Hematopoietic multipotent progenitor cell treated with erythropoietin and hydrocortisone succinate and interleukin-3 and kit ligand, for 6 days (in vitro differentiated cells): ENCODE results near the gene KIF6.

ENCODE experiments used
- DNase-seq: peaks from one replicate; pipeline ENCODE4 v3.0.0-alpha.2; 2015

The KIF6 gene

DNA sequence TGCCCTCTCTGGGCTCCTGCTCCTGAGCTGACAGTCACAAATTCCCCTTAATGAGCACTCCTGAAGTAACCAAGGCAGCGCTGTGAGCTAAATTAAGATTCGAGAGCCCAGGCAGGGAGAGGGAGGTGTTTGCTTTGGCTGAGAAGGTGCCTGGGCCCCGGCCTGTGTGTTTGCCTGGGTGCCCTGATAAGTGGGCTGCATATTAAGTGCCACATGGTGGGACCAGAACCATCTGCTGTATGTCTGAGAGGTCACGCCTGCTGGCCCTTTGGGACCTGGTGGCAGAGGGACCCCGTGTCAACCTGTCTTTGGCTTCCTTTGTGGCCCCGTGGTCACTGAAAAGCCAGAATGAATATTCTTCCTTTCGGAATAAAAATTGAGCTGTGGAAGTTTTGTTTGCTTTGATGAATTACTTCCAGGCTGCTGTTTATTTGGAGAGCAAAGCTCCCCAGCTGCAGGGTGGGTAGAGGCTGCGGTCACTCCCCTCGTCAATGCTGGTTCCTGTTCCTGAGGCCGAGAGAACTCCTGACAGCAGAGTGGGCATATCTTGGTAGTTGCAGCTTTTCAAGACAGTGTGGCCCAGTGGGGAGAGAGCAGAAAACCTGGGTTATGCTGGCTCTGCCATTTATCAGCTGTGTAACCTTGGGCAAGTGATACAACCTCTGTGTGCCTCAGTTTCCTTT is 385.2 kb downstream of the KIF6 start:
- peak; percentile 35 for DNase-seq

DNA sequence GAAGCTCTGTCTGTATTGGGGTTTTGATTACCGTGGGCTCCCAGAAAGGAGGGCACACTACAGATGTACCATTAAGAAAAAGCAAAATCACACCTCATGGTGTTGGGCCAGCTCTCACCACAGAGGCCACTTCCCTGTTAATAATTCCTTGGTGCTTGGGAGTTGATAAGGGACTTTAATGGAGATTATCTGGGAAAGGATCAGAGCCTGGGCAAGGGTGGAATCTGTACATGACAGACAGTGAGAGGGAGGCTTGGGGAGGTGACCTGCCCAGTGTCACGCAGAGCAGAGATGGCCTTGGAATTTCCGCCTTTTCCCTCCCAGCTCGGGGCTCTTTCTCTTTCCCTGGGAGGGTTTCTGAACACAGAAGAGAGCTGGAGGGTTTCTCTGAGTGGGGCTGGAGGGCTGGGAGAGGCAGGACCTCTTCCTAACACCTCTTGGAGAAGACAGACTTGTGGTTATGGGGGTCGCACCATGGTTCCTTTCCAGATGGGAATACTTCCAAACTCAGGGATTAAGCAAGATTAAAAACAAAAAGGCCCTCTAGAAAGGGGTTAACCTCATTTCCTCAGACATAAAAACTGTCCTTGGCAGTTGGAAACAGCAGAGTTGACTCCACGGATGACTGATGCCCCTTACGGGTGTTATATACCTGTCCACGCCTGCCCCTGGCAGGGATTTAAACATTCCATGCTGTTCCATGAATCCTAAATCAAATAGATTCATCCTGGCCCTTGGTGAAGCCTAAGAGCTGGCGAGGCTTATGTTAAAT is 385.9 kb downstream of the KIF6 start:
- DNase-seq, result no peak

DNA sequence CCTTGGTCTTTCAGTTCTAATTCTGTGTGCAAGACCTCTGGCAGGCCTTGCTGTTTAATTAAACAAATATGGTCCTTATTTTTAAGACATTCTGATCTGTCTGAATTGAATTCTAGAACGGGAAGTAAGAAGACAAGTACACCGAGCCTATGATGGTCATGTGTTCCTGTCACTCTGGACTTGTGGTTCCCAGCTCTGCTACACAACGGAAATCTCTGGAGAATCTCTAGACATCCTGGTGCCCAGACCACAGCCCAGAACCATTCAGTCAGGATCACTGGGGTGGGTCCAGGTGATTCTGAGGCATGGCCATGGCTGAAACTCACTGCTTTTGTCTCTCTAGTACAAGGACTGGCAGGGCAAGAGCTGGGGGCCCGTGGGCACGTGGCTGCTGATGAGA is 386.8 kb downstream of the KIF6 start:
- DNase-seq, result peak; percentile 47

DNA sequence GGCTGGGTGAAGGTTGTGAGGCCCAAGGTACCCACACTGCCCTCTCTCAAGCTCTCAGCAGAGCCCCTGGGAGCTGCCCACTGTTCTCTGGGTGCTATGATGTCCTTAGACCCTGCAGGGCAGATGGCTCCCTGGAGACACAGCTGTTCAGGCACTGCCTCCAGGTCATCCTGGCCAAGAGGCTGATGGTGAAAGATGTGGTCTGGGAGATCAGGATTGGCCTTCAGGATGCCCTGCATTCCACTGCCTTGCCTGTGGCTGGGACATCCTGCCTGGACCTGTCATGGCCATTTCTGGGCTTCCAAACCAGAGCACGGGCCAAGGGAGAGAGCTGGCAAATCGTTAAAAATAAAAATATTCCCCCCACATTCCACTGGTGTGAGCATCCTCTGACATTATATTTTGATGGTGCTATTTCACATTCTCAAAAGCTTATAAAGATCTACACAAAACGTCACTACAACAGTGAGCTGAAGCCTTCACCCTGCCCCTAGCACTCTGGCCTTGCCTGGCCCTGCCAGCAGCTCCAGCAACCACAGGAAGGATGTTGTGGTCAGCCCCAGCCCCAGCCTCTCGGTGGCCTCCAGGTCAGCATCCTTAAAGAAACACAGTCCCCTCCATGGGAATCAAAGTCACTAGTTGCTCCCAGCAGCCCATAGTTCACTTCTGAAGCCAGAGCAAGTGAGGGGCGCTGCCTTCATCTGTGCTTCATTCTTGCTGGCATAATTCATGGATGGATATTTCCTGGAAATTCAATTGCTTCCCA is 389.2 kb downstream of the KIF6 start:
- peak; percentile 68 for DNase-seq

DNA sequence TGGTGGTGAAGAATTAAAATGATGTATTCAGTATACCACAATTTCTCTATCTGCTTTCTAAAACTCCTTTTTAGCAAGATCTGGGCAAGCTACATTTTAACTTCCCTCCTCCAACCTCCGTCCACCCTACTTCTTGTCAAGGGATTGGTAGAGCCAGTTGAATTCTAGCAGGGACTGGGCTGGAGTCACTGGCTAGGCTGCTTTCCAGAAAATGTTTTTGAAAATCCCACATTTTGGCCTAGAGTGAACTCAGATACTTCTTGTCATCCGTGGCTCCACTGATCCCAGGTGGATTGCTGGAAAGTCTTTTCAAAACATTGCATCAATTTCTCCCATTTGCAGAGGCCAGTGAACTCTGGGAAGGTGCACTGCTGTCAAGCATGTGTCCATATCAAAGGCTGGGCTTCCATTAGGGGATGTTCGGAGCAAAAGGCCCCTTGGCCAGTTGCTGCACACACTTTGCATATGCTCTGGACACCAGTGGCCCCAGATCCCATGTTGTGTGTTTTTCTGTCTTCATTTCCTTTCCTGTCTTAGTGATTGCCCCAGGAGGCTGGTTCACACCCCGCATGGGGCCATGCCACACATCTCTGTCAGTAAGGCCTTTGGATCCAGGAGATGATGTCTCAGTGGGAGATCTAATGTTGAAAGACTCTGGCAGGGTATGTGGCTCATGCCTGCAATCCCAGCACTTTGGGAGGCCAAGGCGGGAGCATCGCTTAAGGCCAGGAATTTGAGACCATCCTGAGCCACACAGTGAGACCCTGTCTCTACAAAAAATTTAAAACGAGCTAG is 391.4 kb downstream of the KIF6 start:
- no peak for DNase-seq

DNA sequence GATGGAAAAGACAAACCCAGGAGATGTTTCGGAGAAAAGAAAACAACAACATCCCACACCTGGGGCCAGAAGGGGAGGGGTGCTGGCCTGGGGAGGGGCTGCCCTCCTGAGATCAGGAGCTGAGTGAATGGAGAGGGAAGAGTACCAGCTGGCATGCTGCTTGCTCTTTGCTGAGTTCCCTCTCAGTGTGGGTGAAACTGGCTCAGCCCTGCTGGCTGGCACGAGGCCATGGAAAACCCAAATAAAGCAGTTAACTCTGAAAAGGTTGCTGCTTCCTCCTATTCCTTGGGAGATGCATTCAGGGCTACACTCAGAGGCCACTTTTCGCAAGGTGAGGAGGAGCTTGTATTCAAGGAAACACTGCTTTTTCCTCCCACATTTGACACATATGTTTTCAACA is 394.7 kb downstream of the KIF6 start:
- DNase-seq, result peak; percentile 32

DNA sequence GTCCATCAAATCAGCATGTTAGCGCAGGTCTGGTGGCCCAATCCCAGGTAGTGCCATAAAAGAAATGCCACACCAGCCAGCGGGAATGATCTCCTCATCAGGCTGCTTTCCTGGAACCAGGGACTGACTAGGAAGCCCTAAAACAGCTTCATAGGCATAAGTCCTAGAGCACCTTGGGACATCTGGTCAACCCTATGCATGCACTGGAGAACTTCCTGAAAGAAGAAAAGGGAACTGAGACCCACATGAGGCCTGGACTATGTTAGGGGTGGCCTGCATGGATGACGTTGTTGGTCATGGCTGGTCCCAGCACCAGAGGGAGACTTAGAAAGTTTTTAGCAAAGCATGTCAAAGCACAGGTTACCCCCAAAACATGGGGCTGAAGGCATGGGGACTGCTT is 395.2 kb downstream of the KIF6 start:
- DNase-seq, result peak; percentile 50

DNA sequence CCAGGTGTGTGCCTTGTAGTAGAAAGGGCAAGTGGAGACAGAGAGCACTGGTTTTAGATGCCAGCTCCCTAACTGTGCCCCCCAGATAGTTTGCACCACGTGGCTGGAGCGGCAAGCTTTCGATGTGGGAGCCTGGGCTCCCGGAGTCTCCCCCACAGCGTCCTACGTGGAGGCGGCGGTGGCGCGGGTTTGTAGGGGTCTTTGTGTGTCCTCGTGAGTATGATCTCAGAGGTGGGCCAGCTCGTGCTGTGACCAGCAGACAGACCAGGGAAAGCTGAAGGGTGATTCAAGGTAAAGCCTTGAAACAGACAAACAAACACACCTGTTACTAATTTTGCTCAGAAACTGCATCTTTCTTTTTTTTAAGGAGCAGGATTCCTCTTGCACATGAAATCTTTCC is 397.1 kb downstream of the KIF6 start:
- DNase-seq, result no peak

DNA sequence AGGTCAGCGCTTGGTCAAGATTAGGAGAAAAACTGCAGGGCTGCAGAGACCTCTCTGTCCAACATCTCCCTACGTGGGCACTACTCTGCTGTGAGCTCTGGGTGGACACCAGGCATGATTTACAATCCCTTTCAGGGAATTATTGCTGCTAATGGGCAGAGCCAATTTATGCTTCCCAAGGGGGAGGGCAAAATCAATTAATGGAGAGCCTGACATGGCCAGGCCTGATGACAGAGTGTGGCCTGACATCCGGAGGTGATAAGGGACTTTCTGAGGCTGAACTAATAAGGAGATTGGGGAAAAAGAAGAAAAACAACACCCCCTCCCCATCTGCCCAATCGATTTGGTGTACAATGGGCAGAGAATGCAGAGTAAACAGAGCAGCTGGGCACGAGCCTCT is 397.7 kb downstream of the KIF6 start:
- no peak for DNase-seq

DNA sequence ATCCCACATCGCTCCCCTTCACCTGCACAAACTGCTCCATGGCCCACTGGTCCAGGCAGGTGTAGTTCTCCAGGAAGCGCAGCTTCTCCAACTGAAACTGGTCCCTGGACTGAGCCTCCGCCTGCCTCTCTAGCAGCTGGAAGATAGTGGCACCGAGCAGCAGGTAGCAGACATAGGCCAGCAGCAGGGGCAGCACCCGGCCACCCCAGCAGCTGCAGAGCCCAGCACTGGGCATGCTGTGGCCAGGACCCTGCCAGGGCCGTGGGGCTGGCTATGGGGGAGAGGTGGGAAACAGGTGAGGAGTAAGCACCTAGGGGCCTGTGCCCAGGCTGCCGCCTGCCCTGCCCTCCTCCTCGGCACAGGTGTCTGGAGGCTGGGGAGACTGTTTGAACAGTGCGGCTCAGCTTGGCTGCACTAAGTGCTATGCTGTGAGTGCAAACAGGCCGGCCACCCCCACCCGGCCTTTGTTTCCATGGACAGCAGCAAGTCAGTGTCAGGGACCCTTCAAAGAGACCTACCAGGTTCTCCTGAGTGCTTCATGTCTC is 402.8 kb downstream of the KIF6 start, which contains the start of gene KCNK16:
TSS of gene KCNK16 (minus strand) at position 397 of the 545 bp plus-strand sequence. CDS start at position 235, 162 bp downstream.
- no peak for DNase-seq

DNA sequence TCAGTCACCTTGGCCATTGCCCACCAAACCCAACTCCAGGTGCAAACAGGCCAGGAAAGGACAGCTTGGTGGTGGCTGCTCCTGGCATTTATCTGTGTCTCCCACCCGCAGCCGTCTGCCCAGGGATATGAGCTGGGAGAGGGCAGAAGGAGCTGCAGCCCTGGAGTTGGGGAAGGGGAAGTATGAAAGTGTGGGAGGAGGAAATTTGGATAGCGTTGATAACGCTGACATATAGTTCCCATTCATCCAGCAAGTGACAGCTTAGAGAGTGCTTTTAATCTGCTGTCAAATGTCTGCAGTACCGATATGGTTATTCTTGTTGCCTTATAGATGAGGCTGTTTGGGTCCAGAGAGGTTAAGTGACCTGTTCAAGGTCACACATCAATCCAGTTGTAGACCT is 403.4 kb downstream of the KIF6 start:
- no peak for DNase-seq

DNA sequence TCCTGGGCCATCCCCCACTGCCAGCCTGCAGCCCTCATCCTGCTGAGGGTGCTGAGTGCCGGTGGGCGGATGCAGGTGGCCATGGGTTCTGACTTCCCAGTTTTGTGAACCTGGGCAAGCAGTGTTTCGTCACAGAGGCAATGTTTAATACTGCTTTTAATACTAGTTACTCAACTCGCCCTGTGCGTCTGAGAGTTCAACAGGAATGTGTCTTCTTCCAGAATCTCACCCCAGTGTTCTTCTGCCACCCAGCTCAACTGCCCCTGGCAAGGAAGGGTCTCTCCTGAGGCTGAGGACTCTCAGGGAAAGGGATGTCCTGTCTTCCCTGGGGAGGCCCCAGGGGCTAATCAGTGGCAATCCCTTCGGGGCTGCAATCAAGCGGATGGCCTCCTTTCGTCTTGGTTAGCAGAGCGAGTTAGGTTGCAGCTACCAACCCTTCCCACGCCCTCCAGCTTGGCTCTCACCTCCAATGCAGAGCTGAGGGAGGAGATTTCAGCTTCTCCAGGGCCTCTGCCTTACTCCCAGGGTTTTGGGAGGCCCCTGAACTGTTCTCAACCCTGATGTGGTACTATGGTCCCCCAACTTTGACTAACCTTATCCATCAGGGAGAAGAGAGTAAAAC is 404.7 kb downstream of the KIF6 start:
- no peak for DNase-seq

DNA sequence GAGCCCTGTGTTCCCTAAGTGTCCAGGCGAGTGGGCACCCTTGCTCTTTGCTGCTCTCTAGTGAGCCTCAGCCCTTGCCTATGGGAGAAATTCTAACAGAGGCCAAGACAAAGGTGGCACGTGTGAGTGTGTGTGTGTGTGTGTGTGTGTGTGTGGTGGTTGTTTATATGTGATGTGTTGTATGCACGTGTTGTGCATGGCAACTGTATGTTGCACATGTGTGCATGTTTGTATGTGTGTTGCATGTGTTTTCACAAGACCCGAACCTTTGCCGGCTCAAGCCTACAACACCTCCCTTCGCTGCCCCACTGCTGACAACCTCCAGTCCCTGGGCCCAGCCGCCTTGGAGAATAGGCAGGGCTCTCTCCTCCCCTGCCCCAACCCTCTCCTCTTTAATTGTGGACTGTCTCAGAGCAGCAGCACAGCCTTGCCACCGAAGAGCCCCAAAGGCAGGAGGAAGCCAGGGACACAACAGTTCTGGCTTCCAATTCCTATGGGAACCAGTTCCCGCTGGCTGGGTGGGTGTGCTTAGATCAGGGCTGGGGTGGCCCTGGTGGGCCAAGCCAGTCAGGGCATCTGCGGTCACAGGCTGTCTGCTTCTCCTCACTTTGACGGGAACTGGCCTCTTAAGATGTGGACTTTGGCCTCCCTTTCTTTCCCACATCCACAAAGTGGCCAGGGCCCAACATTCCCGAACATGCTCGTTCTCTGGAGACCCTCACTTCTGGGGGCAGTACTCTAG is 405.4 kb downstream of the KIF6 start:
- DNase-seq, result no peak

DNA sequence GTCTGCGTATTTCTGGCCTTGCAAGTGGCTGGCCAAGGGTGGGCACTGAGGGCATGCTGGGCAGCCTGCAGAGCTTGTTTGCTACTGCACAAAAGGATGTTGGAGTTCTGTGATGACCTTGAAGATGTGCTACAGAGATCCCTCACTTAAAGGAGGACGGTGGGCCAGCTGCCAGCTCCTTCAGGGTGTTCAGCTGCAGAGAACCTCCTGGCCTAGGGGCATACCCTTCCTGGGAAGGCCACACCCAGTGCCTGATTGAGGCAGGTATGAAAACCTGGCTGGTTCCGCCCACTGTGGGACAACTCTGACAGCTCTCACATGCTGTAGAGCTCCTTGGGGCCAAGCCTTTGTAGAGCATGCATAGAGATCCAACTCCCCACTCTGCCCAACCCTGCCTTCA is 408.0 kb downstream of the KIF6 start:
- no peak for DNase-seq

DNA sequence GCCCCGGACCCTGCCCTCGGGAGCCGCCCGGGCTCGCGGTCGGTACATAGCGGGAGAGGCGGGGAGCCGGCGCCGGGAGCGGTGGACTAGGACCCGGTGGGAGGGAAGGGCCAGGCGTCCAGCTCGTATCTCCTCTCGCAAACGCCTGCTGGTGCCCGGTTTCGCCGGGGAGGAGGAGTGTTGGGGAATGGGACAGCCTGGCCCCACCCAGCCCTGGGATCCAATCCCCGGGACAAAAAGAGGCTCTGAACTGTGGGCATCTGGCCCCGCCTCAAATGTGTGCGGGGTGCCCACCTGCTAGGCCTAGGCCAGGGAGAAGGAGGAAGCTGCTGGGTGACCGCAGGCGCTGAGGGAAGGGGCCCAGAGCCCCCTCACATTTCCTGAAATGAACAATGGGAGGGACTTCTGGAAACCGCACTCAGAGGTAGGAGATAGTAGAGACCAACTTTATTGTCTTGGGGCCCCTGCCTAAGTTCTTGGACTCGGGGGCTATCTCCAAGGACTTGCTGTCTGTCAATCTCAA is 410.9 kb downstream of the KIF6 start, which contains the start of gene KCNK17:
TSS of gene KCNK17 (minus strand) at position 147 of the 523 bp plus-strand sequence. CDS start at position 48, 99 bp downstream.
- peak; percentile 55 for DNase-seq

DNA sequence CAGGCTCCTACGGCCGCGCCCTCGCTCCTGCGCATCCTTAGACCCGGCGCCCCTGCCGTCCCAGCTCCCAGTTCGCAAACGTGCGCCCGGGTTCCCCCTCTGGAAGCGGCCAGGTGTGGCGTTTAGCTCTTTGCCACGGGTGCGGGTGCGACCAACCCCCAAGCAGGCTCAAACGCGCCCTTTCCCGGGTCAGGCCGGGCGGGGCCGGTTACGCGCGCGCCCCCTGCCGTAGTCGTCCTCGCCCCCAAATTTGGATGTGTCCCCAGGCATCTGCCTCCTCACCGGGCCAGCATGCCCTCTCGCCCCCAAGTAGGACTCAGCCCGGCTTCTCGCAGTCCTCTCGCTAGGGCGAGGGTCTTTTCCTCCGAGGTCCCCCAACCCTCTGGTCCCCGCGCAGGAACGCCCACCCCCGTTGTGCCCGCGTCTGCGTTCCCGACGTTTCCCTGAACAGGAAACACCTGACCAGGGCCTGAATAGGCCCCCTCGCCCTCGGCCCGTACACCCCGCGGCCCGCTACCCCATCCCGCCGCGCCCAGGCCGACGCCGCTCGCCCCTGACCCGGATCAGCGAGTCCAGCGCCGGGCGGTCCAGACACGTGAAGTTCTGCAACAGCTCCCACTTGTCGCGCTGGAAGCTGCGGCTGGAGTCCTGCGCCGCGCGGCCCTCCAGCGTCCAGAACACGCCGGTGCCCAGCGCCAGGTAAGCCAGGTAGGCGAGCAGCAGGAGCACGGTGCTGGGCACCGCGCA is 411.5 kb downstream of the KIF6 start:
- no peak for DNase-seq

DNA sequence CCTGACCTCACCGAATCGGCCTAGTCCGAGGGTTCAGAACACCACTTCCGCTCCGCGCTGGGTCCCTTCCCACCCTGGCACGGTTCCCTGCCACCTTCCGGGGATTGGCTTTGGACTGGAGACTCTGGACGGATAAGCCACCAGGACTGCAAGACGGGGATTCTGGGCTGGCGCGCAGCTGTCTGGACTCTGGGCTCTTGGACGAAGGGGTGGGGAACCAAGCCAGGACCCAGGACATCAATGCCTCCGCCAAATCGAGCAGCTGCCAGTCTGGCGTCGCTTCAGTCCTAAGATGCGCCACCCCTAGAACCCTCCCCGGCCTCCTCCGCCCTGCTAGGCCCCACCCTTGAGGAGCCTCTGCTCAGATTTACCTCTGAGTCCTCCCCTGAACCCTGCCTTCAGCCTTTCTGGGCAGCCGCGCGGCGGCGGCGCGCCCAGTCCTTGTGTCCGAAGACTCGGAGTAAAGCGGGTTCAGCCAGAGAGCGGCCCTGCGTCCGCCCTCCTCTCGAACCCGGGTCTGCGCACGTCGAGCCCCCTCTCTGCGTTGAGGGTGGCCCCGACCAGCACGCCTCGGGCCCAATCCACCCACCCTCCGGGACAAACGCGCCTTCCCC is 412.2 kb downstream of the KIF6 start:
- no peak for DNase-seq

DNA sequence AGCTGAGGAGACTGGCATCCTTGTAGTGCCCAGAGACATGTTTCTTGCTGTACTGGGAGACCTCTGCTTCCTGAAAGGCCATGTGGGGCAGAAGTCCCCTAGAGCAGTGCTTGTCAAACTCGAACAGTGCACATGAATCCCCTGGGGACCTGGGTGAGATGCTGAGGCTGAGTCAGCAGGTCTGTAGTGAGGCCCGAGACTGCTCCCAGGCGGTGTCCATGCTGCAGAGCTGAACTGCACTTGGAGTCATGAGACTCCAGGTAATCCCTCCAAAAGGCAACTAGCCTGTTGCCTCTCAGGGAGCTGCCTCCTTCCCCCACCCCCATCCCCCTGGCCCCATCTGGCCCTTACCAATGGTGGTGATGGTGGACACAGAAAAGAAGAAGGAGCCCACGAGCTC is 414.7 kb downstream of the KIF6 start:
- no peak for DNase-seq

DNA sequence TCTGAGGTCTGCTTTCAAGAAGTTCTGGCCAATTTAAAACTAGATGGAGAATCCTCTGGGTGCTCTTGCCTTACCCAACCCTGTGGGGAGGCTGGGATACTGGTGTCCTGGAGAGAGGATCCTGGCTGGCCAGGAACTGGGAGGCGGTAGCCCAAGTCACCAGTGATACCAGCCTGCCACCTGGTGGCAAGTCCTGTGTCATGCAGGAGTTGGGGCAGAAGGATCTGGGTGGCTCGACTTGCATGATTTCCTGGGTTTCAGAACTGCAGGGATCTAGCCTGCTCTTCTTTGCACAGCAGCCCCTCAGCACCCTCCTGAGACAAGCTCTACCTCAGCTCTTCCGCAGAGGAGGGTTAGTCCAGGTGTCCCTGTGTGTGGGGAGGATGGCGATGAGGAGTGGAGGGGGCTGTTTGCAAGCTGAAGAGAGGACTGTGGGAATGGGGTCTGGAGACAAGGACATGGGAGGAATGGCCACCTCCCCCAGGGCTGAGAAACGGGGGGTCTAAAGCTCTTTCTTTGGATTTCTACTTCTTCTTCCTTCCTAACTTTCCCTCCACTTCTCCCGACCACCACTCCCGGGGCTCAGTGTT is 415.2 kb downstream of the KIF6 start:
- DNase-seq, result peak; percentile 82
